HG03097 (cell line): ENCODE data around the gene GALNT17.

Source experiments
- ATAC-seq: cut with Tn5 transposase; IDR thresholded peaks from one replicate; pipeline ENCODE4 v1.9.1; 2021; ENCODE audit not compliant: unreplicated experiment, low FRiP score

Gene GALNT17

GRCh38 chr7:71650653-71651337, 518.9 kb downstream of the GALNT17 start:
- no peak for ATAC-seq

DNA sequence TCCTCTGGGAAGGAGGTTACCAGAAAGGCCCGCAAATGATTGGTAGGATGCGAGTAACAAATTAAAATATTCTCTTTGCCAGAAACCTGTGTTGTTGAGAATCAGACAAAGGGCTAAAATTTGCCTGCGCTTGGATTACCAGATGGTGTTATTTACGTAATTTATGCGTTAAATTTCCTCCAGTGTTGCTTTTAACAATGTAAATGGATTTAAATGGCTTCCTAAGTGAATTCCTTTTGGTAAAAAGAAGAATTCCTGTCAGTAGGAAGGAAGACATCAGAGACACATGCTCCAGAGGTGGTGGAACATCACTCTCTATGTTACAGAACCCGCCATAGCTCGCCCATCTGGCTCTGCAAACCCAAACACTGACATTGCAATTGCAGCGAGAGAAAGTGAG, 520.6 kb downstream of the GALNT17 start:
- no peak for ATAC-seq

GRCh38 chr7:71657386-71657785, 525.4 kb downstream of the GALNT17 start:
- ATAC-seq = no peak

GRCh38 chr7:71659622-71660021, 527.7 kb downstream of the GALNT17 start:
- ATAC-seq = no peak

- no peak for ATAC-seq
These were observed 529.8 kb downstream of the GALNT17 start for GRCh38 chr7:71661671-71662224.

- no peak for ATAC-seq
These were observed 533.8 kb downstream of the GALNT17 start for GRCh38 chr7:71665716-71666115.

DNA sequence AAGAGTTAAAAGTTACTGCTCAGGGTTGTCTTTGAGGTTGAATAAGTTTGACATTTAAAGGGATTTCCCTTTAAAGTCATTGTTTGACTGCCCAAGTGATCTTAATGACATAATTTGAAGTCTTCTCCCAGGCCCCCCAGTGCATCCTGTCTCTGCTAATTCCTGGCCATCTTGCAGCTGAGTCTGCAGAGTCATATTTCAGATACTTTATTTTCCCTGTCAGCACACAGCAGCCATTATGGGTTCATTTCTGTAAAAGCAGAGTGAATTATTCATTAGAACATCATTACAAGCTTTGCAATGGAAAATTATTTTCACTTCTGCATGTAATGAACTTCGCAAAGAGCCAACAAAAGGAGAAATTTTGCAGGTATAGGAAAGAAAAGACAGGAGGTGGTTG, 536.6 kb downstream of the GALNT17 start:
- ATAC-seq = no peak

DNA sequence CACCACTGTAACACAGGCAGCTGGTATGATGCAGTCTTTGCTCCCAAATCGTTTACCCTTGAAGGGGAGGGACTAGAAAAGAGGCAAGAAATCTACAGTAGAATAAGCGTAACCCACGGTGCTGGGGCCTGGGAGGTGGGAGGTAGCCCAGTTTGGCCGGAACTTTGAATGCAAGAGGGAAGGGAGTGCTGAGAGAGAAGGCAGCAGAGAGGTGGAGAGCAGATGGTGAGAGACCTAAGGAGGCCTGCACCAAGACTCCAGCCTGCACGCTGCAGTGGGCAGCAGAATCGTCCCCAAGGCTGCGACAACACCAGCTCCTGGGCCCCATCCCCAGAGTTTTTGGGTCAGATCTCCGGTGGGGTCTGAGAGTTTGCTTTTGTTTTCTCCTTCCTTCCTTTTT, 547.5 kb downstream of the GALNT17 start:
- ATAC-seq = no peak

DNA sequence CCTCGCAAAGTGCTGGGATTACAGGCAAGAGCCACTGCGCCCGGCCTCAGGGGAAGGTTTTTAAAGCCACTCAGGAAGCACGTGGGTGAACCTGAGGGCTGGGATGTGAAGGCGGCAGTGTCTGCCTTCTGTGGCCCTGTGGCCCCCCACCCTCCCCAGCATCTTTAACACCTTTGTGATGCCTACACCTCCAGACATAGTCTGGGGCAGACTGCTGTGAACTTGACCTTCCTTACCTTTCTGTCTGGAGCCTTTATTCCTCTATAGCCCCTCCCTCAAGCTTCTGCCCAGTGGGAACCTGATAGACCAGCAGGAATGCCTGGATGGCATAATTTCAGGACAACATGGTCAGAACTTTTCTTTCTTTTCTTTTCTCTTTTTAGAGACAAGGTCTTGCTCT, 550.2 kb downstream of the GALNT17 start:
- ATAC-seq = no peak

DNA sequence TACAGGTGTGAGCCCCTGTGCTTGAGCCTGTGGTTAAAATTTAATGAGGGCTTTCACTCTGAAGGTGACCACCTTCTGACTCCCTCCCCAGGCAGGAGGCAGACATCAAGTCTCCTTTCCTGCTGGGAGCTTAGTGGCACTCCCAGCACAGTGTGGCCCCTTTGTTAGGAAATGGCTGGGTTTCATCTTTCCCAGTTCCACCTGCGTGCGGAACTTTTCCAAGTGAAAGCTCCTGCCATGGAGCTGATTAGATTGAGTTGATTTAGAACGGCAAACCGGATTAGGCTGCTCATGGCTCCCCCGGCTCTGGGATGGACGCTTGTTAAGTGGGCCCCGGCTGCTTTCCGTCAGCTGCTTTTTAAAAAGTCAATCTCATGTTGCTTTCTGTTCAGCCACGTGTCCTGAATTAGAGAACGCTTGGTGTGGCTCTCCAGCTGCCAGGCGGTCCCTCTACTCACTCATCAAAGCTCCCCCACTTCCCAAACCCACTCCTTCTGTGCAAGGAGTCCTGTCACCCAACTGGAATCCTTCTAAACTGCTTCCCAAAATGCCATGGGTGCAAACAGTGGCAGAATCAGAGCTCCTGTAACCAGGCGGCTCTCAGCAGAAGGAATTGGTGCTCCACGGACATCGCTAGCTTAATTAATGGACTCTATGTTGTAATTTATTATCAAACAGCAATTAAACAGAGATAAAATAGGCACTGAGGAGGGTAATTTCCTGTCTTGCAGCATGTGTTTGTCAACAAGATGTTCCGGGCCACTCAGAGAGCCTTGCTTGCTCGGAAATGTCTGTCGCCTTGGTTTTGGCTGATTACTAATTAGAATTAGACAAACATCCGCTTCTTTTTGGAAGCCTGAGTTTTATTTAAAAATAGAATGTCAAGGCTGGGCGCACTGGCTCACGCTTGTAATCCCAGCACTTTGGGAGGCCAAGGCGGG, 551.2 kb downstream of the GALNT17 start:
- no peak for ATAC-seq

DNA sequence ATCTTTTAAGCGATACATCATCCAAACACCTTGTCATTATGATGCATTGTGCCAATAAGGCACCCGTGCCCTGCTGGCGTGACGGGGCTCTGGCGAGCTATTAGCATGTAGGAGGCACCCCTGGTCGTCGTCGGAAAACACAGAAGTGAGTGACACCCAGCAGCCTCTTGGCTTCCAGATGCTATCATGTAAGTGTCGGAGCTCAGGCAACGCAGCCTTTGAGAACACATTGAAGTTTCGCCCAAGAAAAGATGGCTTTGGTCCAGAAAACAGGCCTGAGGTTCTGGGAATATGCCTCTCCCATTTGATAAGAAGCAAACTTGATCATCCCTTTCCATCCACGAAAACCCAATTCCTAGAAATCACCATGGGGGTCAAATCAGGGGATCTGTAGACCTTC, 555.3 kb downstream of the GALNT17 start:
- no peak for ATAC-seq

GRCh38 chr7:71687831-71688599, 556.1 kb downstream of the GALNT17 start:
- no peak for ATAC-seq

DNA sequence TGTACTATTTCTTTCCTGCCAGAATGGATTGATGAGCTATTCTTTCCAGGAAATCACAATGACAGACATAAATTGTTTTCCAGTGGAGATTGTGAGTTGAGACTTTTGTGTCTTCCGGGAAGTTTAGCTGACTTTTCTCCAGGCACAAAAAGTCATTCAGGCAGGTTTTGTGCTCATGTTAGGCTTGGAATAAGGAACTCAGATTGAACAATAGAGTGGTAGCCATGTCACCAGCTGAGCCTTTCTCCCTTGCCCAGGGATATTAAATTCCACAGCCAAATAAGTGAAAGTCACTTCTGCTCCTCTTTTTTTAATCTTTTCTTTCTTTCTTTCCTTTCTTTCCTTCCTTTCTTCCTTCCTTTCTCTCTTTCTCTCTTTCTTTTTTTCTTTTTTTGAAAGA, 559.6 kb downstream of the GALNT17 start:
- no peak for ATAC-seq

- no peak for ATAC-seq
These were observed 562.7 kb downstream of the GALNT17 start for GRCh38 chr7:71694665-71695064.

DNA sequence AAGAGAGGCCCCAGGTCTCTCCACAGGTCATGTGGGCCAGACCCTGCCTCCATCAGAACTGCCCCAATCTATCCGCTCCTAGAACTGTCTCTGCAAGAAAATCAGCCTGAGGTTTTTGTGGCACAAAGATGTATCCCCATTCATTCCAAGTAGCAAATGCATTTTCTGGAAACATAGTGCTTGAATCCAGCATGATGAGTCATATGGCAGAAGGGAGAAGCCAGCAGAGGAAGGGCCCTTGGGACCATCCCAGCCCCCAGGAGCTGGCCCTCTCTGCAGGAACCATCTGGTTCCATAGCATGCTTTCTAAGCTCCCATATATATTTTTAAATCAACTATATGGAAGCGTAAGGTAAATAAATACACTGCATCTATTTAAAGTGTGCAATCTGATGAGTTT, 563.2 kb downstream of the GALNT17 start:
- no peak for ATAC-seq

DNA sequence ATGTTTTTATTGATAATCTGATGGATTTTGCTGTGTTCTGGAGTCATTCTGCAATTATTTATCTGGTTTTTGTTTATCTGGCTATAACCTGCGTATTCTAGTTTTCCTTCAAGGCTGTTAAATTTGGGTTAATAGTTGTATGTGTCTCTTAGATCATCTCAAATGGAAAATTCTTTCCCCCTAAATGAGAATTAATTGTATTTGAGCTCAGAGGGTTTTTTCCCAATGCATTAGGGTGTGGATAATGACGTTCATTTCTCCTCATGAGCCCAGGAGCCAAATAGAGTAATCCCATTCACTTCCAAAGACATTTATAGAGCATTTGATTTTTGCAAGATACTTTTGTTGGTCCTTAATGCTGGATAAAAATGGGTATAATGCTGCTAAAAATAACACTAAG, 564.6 kb downstream of the GALNT17 start:
- ATAC-seq = no peak

DNA sequence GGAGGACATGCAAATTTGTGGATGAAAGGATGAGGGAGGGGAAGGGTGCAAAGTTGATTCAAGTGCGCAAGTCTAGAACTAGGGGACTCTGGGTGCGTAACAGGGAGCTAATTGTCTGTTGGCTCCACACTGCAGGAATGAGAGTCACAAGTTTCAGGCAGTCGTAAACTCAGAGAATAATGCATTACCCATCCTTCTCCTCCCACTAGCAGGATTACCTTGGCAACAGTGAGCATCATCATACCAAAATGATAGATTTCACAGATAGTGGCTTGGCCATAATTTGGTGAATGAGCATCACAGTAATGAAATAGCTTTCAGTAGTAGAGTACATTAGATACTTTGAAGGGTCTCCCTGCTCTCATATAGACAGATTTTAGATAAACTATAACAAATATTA, 565.5 kb downstream of the GALNT17 start:
- ATAC-seq = no peak

DNA sequence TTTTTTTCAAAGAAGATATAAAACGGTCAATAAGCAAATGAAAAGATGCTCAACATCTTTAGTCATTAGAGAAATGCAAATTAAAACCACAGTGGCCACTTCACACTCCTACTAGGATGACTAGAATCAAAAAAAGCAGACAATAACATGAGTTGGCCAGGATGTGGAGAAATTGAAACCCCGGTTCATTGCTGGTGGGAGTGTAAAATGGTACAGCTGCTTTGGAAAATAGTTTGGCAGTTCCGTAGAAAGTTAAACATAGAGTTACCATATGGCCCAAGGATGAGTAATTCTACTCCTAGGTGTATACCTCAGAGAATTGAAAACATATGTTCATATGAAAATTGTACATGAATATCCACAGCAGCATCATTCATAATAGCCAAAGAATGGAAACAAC, 573.3 kb downstream of the GALNT17 start:
- no peak for ATAC-seq

DNA sequence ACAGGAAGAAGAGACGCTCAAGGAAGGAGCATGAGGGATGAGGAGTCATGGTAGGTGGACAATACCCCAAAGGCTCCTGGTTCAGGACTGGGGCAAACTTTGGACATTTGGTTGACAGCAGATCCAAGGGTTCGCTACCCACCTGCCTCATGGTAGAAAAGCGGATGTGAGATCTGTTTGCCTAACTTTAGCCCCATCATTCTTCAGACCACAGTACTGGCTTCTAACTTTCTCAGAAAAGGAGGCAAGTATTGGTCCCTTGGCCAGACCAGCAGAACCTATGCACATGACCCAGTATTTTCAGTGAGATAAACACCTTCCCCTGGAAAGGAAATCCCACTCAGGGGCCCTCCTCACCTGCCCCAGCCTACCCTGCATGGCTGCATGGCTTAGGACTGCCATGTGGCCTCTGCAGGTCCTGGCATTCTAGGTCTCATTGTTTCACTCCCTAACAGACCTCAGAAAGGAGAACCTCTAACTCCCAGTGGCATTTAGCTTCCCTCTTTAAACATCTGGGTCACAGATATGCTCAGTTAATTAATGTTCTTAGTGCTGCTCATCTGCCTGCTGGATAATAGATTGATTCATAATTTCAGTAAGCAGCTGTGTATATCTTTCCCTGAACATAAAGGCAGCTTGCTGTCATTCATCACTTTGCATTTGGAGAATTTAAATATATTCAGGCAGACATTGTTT, 574.1 kb downstream of the GALNT17 start:
- no peak for ATAC-seq

- no peak for ATAC-seq
These were observed 574.6 kb downstream of the GALNT17 start for GRCh38 chr7:71706597-71706975.
